ENCODE results near the gene ZNF236. TPM values are rescaled to one million over a fixed set of nuclear protein-coding genes. Genes with fewer than 3 reads are reported as not detected.
"Not testable (repeated sequence)": the region's sequence is repeated elsewhere in the genome, so short reads cannot be mapped to it uniquely, and the experiment has no call there.

The ZNF236 gene
- polyA plus RNA-seq, 4 donors: 9.7 to 12.8 (median 10.8) TPM

DNA sequence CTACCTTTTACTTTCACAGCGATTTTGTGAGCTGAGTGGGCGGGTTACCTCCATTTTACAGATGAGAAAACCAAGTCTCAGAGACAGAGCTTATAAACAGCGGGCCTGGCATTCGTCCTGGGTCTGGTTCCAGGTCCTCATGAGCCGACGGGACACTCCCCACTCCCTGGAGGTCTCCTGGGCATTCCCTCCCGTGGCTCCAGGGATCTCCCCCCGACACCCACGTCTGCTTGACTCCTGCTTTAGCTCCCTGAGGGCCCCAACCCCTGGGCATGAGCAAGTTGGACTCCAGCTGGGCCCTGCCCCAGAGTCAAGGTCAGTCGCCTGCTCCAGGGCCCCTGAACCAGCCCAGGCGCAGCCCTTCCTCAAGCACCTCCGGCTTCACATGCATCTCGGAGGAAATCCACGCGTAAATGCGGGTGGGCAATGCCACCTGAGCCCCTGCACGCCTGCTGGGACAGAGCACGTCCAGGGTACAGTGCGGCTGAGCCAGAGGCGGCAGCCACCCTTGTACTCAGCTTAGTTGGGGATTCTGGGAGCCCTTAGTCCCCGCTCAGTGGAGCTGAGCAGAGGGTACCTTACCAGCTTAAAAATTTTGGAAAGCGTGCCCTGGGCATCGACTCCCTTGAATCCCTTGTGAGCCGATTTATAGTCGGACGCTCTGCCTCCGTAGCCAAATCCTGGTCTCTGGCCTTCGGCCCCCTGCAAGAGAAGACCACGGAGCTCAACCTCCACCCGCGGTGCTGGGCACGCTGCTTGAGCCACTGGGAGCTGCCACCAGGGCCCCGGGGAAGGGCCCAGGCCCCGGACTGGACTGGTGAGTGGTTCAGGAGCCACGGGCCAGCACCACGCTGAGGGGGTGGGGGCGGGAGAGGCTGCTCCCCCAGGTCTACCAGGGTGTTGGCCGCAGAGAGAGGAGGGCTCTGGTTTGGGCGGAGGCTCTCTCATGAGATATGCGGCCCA lies 162.1 kb downstream of the ZNF236 start:
- DNase-seq (ENCODE audit: low read depth in 4 of 4, low spot score in 3 of 4): no peak

DNA sequence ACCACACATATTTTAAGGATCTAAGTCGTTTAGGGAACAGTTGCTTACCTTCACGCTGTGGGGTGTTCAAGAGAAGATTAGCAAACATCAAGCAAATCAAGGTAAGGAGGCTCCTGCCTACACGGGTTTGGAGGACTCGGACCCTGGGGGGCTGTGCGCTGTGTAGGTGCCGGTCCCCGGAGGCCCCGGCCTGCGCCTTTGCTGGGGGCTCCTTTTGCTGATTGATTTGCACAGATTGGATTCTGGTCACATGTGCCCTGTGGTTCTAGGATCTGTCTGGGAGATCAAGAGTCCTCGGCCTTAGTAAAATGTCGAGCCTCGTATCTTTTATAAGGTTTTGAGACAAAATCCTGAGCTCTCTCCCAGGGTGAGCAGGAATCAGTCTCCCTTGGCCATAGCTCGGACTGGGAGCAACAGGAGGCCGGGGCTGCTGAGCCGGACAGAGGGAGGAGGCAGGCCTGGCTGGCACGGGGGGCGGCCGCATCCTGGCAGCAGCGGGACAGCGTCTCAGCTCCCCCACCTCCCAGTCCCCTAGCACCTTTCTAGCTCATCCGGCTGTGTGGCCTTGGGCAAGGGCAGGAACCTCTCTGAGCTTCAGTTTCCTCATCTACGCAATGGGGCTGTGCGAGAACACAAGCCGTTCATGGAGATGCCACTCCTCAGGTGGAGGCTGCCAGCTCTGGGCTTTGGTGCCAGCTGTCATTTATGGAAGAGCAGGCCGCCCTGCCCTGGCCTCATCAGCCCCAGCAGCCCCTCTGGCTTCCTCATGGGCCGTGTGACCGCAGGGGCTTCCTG lies 163.0 kb downstream of the ZNF236 start:
- DNase-seq (ENCODE audit: low read depth in 4 of 4, low spot score in 3 of 4): no peak

DNA sequence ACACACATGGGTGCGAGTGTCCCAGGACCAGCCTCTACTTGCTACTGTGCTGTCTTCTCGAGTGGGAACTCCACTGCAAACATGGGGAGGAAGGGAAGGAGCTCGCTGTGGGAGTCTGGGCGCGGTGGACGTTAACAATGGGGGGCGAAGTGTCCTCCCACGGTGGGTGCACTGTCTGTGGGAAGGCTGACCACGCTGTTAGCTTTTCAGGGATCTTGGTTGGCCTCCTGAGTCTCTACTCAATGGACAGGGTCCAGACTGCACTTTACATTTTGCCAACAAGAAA lies 163.5 kb downstream of the ZNF236 start:
- DNase-seq (ENCODE audit: low read depth in 4 of 4, low spot score in 3 of 4): no peak

- DNase-seq (ENCODE audit: low read depth in 4 of 4, low spot score in 3 of 4): no peak
These were observed 164.0 kb downstream of the ZNF236 start for GRCh38 chr18:76986406-76986805.

GRCh38 chr18:76988031-76988826 lies 165.9 kb downstream of the ZNF236 start:
- no peak for DNase-seq (ENCODE audit: low read depth in 4 of 4, low spot score in 3 of 4)

DNA sequence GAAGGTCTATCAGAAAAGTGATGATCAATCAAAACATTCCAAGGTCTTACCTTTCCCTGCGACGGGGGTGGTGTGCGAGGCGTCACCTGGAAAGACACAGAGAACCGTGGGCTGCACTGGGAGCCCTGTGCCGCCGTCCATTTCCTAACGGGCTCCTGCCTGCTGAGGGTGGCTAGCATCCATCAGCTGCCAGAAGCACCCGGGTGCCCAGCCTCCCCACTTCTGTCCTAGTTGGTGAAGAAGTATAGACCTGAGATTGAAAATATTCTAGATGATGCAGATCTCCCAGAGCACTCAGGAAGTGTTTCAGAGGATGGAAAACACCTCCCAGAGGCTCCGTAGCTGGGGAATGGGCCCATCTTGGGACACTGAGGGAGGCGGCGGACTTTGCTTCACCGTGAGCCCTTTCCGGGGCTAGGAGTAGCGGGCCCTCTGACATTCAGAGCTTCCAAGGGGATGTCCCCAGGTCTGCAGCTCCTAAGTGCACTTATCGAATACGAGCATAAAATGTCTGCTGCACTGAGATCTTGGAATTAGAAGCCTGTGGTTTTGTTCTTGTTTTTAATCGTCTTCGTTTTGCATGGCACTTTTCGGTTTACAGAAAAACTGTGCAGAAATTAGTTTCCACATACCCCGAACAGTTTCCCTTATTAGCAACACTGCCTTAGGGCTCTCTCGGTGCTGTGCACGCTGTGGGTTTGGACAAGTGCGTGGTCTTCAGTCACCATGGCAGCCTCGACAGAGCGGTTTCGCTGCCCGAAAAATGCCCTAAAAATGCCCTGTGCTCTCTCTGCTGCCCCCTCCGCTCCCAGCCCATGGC lies 166.7 kb downstream of the ZNF236 start:
- DNase-seq (ENCODE audit: low read depth in 4 of 4, low spot score in 3 of 4): no peak

GRCh38 chr18:76989647-76990190 lies 167.4 kb downstream of the ZNF236 start:
- no peak for DNase-seq (ENCODE audit: low read depth in 4 of 4, low spot score in 3 of 4)

DNA sequence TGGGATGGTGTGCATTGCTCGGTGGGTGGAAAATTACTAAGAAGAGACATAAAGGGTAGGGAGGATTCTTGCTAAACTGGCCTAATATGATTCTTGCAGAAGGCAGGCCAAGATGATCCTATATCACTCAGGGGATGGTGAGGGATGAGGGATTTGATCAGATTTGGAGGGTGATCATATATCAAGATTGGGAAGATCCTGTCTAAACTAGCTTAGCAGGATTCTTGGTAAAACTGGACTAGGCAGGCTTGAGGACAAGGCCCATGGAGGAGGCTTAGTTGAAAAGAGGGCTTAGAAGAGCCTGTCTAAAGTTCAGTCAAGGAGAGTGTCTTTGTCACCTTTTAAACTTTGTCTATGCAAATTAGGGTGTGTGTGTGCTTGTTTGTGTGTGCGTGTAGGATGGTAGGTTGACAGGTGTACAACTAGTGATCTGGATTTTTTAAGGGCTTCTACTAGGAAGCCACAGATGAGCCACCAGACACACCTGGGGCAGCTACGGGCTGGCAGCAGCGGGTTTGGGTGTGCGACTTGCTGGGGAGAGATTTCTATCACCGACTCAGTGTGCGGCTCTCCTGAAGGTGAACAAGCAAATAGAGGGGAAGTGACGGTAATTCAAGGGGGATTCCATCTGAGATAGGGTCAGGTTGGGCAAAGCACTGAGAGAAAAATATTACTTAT lies 168.1 kb downstream of the ZNF236 start:
- DNase-seq (ENCODE audit: low read depth in 4 of 4, low spot score in 3 of 4): not testable (repeated sequence)

- no peak for DNase-seq (ENCODE audit: low read depth in 4 of 4, low spot score in 3 of 4)
These were observed 168.8 kb downstream of the ZNF236 start for GRCh38 chr18:76991021-76991688.

DNA sequence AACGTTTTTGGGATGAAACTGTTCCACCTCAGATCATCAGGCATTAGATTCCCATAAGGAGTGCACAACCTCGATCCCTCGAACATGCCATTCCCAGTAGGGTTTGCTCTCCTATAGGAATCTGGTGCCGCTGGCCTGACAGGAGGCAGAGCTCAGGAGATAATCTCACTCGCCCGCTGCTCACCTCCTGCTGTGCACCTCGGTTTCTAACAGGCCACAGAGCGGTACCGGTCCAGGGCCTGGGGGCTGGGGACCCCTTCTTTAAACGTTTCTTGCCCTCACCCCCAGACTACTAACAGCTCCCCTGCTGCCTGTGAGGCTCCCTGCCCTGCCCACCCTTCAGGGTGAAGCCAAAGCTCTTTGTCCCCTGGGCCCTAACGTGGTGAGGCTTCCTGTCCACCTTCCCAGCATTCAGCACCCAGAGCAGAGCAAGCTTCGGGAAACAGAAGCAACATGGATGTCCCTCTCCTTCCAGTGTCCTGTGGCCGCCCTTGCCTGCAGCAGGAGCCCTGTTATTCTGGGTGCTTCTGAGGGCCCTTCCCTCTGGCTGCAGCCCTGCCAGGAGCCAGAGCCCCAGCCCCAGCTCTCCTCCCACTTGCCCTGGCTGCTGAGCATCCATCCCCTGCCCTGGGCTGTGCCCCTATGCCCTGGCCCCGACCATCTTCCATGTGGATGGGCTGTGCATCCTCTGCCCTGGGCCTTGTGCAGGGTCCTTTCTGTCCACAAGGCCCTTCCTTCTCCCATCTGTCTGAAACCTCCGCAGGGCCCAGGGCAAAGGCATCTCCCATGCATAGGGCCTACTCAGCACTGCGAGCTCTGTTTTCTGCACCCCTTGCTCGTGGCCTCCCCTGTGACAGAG lies 170.1 kb downstream of the ZNF236 start:
- no peak for DNase-seq (ENCODE audit: low read depth in 4 of 4, low spot score in 3 of 4)

DNA sequence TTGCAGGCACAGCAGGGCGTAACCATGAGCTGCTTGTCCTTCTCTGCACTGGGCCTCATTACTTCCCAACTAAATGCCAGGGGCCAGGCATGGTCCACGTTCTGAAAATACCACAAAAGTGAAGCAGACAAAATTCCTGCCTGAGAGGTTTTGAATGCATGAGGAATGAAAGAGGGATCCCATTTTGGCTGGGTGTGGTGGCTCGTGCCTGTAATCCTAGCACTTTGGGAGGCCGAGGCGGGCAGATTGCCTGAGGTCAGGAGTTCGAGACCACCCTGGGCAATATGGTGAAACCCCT lies 170.7 kb downstream of the ZNF236 start:
- DNase-seq (ENCODE audit: low read depth in 4 of 4, low spot score in 3 of 4): no peak

DNA sequence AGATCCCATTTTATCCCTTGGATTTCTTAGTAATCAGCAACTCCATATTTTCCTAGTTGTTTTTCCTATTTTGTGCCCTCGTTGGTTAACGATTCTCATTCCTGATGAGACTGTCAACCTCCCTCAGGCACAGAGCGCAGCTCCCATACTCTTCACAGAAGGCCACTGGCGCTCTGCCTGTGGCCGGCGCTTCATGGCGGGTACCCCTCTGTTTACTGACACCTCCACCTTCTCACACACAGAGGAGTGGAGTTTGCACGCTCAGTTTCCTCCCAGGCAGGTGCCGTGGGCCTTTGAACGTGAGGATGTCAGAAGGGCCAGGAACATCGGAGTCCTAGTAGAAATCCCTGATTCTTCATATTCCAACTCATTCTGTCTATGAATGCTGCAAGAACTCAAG lies 171.2 kb downstream of the ZNF236 start:
- no peak for DNase-seq (ENCODE audit: low read depth in 4 of 4, low spot score in 3 of 4)

DNA sequence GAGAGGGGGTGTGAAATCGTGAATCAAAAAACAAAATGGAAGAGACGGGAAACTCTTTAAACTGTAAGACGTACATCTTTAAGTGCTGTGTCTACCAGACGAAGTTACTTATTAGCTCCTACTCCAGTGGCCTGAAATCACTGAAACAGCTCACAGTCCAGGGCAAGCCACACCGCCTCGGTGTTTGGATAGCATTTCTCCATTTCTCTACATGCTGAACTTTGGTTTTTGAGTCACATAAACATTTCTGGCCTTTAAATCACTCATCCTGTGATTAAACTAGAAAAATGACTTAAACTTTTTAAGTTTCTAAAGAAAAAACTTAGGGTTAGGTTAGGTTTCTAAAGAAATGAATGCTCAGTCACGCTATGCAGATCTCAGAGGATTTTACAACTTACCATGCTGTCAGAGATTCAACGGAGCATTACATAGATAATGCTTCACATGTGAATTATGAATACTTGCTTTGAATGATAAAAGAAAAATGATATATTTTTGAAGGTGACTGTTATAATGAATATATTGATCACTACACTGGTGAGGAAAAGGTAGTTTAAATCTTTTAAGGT lies 171.8 kb downstream of the ZNF236 start:
- no peak for DNase-seq (ENCODE audit: low read depth in 4 of 4, low spot score in 3 of 4)

DNA sequence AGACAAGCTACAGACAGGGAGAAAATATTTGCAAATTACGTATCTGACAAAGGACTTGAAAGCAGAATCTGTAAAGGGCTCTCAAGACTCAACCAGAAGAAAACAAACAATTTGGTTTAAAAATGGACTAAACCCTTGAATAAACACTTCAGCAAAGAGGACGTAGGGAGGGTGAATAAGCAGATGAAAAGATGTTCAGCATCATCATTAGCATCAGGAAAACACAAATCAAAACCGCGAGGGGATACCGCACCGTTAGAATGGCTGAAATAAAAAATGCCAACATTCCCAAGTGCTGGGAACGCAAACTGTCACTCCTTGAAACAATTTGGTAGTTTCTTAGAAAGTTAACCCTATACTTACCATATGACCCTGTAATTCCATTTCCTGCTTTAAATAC lies 173.5 kb downstream of the ZNF236 start:
- DNase-seq (ENCODE audit: low read depth in 4 of 4, low spot score in 3 of 4): no peak

DNA sequence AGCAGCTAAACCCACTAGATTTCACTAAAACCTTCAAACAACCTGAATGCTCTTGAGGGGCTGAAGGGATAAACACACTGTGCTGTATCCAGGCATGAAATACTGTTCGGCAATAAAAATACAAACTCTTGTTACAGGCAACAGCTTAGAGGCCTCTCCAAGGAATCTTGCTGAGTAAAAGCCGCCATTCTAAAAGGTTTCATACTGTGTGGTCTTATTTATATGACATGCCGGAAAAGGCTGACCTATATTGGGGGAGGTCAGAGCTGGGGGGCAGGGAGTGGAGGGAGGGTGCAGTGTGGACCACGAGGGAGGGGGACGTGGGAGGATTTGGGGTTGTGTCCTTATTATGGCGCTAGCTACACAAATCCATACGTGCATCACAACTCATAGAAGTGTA lies 174.1 kb downstream of the ZNF236 start:
- DNase-seq (ENCODE audit: low read depth in 4 of 4, low spot score in 3 of 4): peak in 2 of 4 donors; percentile 52 to 56

DNA sequence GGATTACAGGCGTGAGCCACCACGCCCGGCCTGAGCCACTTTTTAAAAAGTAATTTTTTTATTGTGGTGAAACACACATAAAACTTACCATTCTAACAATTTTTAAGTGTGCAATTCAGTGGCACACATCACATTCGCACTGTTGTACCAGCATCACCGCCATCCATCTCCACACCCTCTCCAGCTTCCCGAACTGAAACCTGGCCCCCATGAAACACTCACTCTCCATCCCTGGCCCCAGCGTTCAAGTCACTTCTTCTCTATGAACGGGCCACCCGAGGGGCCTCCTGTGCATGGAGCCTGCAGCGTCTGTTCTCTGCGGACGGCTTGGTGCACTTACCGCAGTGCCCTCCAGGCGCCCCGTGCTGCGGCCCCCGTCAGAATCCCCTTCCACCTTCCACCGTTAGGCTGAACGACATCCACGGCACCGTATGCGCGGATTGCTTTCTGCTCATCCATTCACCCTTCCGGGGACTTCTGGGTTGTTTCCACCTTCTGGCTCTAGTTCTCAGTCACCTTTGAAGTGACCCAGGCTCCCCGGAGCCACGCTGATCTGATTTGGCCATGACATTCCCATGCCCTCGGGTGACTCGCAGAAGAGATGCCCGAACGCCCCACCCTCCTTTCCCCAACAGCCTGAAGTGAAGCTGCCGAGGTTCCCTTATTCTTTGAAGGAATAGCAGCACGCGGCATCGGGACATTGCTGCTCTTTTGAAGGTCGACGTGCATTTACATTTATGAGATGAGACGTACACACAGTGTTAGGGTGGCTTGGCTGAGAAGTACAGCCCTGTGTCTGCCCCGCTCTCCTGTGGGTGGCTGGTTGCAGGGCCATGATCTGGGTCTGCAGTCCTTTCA lies 175.8 kb downstream of the ZNF236 start:
- no peak for DNase-seq (ENCODE audit: low read depth in 4 of 4, low spot score in 3 of 4)

- DNase-seq (ENCODE audit: low read depth in 4 of 4, low spot score in 3 of 4): no peak
These were observed 176.7 kb downstream of the ZNF236 start for GRCh38 chr18:76999077-76999476.
